Activated CD4-positive, alpha-beta T cell treated with anti-CD3 and anti-CD28 coated beads for 4 hours (primary cell): ENCODE results near the gene TSPAN3.
A peak's percentile ranks its signal among the peaks of the same experiment; 100 is the strongest.

Source experiments
- DNase-seq, 2 donors: peaks; one replicate each; pipeline ENCODE4 v3.0.0-alpha.2; 2020

Gene TSPAN3

GRCh38 chr15:77048135-77048876 is 22.6 kb downstream of the TSPAN3 start:
- no peak for DNase-seq

- no peak for DNase-seq
These were observed 24.1 kb downstream of the TSPAN3 start for GRCh38 chr15:77046704-77047412.

DNA sequence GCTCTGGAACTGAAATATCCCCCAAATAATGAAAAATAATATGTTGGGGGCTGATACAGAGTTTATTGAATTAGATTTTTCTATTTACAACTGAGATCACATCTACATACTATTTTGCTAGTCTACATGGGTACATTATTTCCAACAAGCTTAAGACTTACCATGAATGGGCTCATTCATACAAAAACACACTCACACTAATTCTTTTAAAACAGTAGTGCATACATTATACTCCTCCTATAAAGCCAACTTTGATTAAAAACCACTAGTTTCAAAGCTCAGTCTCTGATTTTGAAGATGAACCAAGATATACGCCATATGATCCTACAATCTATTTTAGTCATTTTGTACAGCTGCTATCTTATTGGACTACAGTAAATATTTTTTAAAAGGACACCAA is 24.9 kb downstream of the TSPAN3 start:
- DNase-seq: no peak

- no peak for DNase-seq
These were observed 26.5 kb downstream of the TSPAN3 start for GRCh38 chr15:77044228-77045042.

DNA sequence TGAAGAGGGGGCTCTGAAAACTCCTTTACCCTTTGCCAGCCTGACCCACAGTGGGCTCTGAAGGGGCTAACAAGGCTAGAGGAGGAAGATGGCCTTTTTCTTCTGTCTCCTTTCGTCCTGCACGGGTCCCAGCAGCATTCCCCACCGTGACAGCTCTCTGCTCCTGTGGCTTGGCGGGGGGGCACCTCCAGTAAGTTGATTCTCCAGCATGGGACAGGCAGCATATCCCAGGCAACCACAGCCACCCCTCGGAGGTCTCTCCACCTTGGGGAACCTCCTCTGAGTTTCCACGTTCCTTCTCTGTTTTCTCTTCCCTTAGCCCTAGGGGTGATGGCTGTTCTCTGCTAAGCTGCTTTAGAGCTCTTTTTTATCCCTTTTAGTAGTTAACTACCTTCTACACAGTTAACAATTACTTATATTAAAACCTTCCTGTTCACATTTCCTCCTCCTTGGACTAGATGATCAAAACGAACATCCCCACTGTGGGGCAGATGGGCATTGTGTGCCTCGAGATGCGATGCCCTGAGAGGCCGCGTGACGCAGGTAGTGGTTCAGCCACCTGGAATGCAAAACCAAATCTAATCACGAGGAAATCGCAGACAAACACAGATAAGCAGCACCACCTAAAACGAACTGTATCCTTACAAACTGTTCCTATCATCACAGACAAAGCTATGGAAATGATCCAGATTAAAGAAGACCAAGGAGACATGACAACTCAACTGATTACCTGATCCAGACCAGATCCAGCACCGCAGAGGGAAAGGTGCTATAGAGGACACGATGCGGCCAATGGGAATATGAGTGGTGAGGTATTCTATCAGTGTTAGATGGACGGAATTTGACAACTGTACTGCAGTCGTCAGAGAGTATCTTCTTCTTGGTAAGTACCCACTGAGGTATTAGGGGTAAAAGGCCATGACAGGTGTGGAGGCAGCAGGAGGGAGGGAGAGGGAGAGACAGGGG is 27.7 kb downstream of the TSPAN3 start:
- DNase-seq: no peak

- no peak for DNase-seq
These were observed 28.5 kb downstream of the TSPAN3 start for GRCh38 chr15:77042245-77042919.

DNA sequence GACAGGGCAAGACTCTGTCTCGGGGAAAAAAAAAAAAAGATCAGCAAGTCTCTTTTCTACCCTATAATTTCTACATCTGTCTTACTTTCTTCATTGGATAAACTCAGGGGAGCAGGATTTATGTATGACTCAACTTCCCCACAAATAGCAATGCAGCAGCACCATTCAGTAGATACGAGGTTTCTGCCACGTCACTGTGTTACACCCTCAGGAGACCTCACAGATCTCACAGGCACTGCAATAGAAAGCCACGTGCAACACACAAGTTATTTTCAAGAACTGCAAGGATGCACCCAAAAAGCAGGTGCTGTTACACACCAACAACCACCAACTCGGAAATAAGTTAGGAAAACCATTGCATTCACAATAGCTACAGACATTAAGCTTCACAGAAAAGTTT is 30.2 kb downstream of the TSPAN3 start:
- no peak for DNase-seq

DNA sequence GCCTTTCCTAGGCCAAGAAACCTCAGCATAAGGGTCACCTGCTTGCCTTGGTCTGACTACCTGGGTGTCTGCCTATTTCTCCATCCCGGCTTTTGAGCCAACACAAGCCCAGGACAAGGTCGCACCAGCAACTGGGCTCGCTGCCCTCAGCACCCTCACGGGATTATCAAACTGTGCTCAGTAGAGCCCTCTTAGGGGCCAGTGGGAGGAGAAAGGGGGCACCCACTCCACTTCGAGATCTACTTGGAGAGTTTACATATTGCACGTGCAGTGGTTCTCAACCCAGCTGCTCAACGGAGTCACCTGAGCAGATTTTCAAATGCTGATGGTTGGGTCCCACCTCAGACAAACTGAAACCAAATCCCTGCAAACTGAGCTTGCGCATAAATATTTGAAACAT is 31.1 kb downstream of the TSPAN3 start:
- no peak for DNase-seq

DNA sequence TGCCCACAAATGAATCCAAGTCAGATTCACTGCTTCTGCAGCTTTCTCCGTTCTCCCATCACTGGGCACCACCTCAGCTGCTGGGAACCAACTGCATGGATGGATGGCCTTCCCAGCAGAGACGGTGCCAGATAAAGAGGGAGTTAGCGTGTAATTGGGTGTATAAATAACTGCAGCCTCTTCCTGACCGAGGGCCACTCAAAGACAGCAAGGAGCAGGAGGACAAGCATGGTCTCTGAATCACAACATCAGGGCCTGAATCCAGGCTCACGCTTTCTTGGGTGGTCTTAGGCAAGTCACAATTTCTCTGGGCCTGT is 31.7 kb downstream of the TSPAN3 start:
- no peak for DNase-seq

DNA sequence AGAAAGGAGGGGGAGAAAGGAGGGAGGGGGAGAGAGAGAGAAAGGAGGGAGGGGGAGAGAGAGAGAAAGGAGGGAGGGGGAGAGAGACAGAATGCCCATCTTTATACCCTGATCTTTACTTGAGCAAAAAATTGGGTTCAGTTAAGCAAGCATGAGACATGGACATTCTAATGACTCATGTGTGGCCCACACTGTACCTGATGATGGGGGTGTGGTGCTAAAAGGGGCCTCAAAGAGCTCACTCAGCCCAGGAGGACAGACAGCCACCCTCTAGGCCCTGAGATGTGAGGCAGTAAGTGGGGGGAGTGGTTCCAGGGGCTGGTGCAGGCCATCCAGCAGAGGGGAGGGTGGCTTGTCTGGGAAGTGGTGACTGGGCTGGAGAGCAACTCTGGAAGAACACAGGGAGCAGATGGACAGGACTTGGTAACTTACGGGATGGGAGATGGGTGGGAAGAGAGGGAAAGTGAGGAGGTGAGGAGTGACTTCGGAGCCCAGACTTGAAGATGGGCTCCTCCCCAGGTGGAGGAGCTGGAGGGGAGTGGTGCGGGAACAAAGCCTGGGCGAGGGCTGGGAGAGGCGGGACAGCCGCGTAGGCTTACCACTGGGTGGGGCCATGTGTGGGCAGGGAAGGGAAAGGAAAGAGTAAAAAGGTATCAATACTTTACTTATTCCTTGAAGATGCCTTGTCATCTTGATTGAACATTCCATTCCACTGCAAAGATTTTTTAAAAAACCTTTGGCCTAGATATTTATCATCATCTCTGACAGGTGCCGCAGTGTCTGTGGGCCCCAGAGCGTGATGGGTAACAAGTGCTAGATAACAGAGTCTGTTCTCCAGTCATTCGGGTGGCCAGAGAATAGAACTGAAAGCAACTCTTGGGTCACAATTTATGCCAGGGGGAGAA is 32.3 kb downstream of the TSPAN3 start:
- no peak for DNase-seq

DNA sequence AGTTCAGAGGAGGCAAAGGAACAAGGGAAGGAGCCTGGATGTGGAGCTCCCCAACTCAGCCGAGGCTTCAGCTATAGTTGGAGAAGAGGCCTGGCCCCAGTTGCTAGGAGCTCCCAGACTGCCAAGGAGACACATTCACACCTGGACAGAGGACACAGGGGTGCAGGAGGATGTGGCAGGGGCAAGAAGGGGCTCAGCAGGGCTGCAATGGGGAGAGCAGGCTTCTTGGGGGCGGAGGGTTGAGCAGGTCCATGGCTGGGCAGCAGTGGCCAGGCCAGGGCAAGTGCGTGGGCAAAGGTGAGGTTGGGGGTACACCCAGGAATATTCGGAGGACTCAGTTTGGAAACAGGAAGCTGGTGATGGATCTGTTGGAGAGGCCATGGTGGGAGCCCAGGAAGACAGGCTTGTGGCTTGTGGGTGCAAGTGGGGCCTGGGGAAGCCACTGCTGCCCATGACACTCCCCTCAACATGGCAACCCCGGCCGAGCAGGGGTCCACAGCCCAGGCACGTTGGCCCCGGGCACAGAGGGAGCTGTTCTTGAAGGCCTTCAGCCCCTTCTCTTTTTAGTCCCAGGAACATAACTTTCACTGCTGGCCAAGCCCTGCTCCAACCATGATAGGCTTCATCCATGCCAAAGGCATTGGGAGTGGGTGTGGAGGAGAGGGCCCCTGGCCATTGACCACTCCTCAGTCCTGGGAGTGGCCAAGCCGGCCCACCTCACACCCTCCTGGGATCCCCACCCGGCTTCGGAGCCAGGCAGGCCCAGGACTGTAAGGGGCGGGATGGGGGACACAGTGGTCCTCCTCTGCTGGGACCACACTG is 33.3 kb downstream of the TSPAN3 start:
- DNase-seq: no peak

DNA sequence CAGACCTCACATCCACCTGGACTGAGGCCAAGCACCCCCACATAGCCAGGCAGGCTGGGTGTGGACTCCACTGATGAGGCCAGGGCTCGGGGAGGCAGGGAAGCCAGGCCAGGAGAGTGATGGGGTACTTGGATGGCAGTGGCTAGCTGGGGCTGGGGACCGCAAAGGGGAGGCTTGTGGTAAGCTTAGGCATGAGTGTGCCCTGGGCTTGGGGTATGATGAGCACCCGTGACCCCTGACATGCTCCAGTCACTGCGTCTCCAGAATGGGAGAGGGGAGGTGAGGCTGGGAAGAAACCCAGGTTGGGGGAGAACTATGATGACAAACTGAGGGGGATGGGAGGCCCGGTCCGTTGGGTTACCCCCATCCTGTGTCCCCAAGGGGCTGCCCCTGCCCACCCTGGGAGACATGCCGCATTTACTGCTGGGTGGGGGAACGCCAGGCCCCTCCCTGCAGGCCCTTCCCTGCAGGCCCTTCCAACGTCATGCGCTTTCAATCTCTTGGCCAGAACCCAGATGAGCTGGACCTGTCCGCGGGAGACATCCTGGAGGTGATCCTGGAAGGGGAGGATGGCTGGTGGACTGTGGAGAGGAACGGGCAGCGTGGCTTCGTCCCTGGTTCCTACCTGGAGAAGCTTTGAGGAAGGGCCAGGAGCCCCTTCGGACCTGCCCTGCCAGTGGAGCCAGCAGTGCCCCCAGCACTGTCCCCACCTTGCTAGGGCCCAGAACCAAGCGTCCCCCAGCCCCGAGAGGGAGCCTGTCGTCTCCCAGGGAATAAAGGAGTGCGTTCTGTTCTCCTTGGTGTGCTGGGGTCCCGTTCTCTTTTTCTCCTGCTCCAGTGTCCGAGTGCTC is 34.1 kb downstream of the TSPAN3 start:
- DNase-seq: no peak

DNA sequence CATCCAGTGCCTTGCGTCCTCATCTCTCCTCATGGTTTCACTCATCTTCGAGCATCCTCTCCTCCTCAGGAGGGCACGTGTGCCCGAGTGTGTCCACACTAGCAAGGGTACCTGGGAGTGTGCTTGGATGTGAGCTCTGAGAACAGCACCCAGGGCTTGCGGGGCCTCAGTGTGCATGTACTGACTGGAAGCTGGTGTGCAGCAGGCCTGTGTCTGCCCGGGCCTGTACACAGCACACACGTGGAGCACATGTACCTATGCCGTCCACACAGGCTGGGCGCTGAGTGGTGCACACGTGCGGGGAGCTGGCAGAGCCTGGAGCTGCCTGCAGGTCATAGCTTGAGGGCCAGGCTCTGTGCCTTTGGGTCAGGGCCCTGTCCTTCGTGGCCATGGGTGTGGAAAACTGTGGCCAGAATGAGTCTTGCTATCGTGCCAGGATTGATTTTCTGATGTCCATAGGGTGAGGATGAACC is 34.9 kb downstream of the TSPAN3 start:
- DNase-seq: no peak

GRCh38 chr15:77035584-77035983 is 35.3 kb downstream of the TSPAN3 start:
- DNase-seq: no peak

DNA sequence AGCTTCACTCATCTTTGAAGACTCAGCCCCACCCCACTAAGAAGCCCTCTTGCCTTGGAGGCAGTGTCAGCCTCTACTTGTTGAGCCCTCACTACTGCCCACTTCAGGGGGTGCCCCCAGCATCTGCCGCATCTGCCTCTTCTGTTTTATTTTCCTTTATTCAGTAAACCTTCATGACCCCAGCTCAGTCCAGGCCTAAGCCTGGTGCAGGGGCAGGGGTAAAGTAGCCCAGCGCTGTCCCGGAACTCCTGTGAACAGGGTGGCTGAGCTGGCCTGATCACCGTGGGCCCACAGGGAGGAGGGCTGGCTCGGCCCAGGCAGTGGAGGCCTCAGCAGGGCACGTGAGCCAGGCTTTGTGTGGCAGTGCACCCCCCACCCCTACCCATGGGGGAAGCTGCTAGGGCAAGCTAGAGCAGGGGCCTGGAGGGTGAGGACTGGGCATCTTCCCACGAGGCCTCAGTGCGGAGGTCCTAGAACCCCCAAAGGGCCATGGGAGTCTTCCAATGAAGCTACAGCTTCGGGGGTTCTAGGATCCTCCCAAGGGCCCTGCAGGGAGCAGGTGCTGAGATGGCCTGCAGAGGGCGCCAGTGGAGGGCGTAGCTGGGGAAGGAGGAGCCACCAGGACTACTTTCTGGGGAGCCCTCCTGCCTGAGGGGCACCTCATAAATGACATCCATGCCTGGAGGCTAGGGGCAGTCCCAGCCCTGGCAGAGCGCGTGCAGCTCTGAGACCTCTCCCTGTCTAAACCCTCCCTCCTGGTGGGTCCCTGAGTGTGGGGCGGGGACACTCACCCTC is 36.0 kb downstream of the TSPAN3 start:
- peak in 1 of 2 donors; percentile 27 for DNase-seq

DNA sequence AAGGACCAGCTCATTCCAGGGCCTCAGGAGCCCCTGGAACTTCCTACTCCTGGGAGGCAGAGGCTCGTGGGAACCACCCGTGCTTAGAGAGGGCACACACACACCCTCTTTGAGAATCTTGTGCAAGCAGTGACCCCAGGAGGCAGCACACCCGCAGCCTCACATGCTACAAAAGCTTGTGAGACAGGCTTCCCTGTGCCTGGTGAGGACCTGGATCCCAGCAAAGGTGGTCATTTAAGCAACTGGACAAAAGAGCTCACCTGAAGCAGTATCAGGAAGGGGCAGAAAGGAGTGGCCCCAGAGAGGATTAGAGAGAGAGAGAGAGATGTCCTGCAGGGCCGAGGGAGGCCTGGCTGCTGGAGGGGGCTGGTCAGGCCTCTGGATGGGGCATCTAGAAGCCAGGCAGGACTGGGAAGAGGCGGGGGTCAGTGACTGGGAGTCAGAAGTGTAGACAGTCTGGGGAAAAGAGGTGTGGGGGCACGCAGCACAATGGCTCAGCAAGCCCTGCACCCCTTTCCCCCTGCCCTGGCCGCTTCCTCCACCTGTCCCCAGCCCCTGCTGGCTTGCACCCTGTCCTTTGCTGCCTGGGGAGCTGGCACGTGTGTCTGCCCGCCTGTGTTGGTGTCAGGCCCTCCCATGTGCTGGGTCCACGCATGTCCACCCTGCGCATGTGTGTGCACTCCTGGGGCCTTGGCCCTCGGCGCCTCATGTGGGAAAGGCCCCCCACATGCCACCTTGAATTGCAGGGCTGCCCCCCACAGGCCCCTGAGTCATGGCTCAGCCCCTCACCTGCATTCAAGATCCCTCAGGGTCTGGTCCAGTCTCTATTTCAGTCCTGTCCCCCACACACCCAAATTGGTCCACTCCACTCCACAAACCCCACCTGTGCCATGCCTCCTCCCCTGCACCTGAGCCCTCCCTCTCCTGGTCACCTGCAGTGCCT is 36.9 kb downstream of the TSPAN3 start:
- no peak for DNase-seq

DNA sequence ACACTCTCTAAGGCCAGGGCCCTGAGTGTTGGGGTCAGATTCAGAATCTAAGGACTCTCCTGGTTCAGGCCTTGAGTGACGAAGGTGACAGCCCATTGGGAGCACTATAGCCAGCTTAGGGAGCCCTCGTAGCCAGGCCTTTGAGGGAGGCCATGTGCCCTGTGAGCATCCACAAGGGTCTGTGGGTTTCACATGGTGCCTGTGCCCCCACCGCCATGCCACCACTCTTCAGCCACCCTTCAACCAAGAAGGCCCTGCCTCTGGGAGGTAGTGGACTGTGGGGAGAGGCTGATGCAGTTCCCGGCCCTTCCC is 37.5 kb downstream of the TSPAN3 start:
- no peak for DNase-seq
